ENCODE results near the gene AMBRA1.
A peak's percentile ranks its signal among the peaks of the same experiment; 100 is the strongest.

The AMBRA1 gene

GRCh38 chr11:46574656-46575055 lies 19.2 kb downstream of the AMBRA1 start:
- no peak for DNase-seq

- no peak for DNase-seq
These were observed 22.9 kb downstream of the AMBRA1 start for GRCh38 chr11:46570790-46571398.

- no peak for DNase-seq
These were observed 28.5 kb downstream of the AMBRA1 start for GRCh38 chr11:46565232-46565840.

- DNase-seq = no peak
These were observed 29.4 kb downstream of the AMBRA1 start for GRCh38 chr11:46564459-46564858.

DNA sequence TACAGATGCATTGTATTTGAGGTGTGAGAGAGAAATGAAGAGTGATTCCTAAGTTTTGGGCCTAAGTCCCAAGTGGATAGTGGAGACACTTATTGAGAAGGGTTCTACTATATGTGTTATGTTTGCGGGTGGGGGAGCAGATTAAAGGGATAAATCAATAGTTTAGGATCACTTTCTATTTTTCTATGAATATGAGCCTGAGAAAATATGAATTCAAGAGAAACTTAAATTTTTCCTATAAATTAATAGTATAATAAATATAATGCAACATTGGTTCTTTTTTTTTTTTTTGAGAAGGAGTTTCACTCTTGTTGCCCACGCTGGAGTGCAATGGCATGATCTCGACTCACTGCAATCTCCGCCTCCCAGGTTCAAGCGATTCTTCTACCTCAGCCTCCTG lies 31.3 kb downstream of the AMBRA1 start:
- no peak for DNase-seq

GRCh38 chr11:46560300-46560991 lies 33.4 kb downstream of the AMBRA1 start:
- peak in 1 of 5 experiments; percentile 72 for DNase-seq

DNA sequence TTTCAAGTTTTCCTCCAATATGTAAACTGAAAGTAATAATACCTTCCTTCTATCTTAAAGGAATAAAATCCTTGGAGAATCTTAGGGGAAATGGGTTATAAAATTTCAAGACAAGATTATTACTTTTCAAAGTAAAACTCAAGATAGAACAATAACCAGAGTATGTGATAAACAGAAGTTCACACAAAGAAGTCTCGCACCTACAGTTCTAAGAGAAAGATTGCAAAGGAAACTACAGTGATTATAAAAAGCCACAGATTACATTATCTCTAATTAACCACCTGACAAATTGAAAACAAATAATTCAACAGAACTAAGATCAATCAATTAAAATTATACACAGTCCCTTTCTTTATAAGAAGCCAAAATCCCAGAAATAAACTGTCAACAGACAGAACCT lies 34.0 kb downstream of the AMBRA1 start:
- DNase-seq = no peak

DNA sequence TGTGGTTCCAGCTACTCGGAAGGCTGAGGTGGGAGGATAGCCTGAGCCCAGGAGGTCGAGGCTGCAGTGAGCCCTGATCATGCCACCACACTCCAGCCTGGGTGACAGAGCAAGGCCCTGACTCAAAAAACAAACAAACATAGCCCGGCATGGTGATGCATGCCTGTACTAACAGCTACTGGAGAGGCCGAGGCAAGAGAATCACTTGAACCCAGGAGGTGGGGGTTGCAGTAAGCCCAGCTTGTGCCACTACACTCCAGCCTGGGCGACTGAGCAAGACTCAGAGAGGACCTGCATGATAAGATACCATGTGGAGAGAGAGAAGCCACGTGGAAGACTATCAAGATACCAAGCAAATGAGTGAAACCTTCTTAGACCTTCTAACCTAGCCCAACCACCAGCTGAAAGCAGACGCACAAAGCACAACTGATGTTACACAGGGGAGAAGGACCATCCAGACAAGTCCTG lies 36.1 kb downstream of the AMBRA1 start:
- no peak for DNase-seq

DNA sequence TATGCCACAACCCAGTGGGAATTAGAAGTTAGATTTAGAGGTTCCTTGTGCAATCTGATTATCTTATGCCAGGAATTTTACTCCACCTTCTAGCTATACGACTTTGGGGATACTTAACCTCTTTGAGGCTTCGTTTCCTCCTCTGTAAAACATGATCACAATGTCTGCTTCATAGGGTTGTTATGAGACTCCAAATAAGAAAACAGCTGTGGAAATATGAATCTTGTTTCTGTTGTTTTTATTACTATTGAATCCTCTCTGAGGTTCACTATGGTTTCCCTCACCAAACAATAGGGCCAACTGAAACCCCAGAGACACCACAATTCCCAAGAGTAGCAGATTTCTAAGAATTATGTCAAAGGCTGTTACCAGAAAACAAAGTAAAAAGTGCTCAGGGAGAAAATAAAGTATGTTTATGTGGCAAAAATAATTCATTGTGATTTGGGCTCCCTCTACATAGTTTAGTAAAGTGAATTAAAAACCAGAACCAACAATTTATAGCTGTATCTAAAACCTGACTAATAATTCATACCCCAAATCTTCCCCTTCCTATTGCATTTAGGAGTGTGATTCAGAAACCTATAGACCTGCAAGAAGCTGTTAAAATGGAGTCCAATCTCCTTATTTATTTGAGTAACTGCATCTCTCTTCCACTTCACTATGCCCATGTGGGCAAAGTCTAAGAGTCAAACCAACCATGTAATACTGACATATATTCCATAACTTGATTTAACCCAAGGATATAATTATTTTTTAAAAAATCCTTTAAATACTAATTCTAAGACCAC lies 38.4 kb downstream of the AMBRA1 start:
- peak in 1 of 5 experiments; percentile 61 for DNase-seq

DNA sequence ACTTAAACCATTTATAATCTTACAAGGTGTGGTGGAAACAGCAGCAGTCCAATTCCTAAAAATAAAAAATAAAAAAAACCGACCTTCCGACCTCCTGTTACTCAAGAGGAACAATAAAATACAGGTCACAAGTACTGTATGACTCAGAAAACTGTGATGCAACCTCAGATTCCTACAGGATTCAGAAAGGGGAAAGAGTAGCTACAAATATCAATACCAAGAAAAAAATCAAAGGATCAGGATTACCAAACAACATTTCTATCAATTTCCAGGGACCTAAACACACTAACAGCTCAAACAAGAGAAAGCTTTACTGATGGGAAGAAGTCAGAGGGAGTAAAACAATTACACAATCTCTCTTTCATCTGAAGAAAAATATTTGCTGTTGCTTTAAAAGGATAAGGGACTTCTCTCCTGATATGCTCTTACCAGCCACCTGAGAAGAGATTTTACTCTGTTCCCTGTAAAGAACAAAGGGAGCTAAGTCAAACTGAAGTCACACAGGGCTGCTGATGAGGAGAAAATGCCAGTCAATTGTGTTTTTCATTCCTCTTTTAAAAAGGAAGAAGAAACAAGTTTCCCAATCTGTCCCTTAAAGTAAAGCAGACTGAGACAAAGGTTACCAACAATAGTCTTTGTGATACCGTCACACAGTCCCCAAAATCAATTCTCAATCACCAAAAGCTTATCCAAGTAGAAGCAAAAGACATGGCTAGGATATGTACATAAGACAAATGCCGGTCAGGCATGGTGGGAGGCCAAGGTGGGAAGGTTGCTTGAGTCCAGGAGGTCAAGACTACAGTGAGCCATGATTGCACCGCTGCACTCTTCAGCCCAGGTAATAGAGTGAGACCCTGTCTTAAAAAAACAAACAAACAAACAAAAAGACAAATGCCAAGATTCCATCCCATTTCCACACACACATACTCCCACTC lies 39.3 kb downstream of the AMBRA1 start:
- DNase-seq = no peak

- DNase-seq = no peak
These were observed 40.0 kb downstream of the AMBRA1 start for GRCh38 chr11:46553814-46554212.

GRCh38 chr11:46551261-46551660 lies 42.6 kb downstream of the AMBRA1 start:
- DNase-seq = no peak

- DNase-seq = no peak
These were observed 46.2 kb downstream of the AMBRA1 start for GRCh38 chr11:46547579-46547978.

- no peak for DNase-seq
These were observed 50.3 kb downstream of the AMBRA1 start for GRCh38 chr11:46543564-46543963.

DNA sequence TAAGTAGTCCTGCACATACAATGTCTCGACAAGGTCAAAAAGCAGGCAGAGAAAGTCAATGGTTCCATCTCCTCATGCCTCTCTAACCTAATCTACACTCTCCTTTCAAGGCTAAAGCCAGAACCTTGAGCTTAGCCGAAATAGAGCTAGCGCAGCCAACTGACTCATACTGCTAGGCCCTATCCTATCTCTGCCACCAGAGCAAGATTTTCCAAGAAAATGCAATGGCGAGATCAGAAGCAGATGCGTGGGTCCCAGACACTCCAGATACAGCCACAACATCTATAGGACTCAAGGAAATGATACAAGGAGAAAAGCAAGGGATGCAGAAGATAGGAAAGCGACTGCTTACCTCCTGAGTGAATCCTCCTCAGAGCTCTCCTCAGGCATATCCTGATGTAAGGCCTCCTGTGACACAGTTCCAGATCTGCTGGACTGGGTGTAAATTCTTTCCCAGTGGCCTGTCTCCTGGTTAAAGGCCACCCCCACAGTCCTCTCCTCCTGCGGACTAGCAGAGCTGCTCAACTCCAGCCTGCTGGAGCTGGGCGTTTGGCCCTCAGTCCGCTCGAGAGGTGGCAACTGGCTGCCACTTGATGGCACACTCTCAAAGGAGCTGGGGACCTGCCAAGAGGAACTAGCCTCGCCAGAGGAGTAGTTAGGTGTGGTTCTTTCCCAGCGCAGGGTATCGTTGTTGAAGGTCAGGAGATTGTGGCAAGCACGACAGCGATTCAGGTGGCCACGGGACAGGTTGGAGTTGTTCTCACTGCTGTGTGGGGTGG lies 52.0 kb downstream of the AMBRA1 start:
- DNase-seq = no peak

DNA sequence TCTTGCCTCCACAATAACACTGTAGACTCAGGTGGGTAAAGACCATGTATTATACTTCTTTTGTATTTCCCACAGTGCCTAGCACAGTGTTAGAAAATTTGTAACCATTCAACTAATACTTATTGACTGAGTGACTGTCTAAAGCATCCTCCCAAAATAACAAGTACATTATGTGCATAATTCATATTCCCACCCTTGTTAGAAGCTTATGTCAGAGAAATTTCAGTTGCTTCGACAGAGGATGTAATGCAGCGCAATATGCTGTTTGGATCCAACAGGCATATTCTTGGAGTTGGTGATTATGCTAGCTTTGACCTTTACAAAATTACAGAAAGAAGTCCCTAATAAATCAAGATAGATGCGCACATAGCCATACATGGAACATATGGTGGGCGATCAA lies 53.0 kb downstream of the AMBRA1 start:
- DNase-seq = no peak

- DNase-seq = peak in 4 of 5 experiments; percentile 21 to 75 (median 32)
These were observed 56.1 kb downstream of the AMBRA1 start for GRCh38 chr11:46537537-46538295.

DNA sequence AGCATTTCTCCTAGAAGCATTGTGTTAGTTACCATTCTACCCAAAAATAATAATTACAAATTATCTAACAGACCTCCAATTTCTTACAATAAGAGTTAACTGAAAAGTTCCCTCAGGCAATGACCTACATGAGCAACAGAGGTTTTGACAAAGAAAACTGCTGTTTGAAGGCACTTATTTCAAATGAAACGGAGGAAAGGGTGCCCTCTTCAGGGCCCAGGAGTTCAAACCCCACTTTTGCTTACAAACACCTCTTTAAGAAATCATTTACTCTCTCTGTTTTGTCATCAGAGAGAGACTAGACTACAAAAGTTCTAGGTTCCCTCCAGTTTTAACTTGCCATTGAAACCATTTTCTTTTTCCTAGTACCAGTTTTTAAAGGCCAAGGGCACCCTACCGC lies 56.7 kb downstream of the AMBRA1 start:
- DNase-seq = no peak

GRCh38 chr11:46535688-46536087 lies 58.1 kb downstream of the AMBRA1 start:
- no peak for DNase-seq

- DNase-seq = no peak
These were observed 59.1 kb downstream of the AMBRA1 start for GRCh38 chr11:46534711-46535110.
